HepG2 (cell line): Measurements from ENCODE around the gene LRRC19. TPM values are rescaled to one million over a fixed set of nuclear protein-coding genes. Genes with fewer than 3 reads are reported as not detected.

Experiments
- FOXK2 ChIP-seq: fragments of 450-650 bp; IDR thresholded peaks from 2 replicates; pipeline ENCODE4 v1.6.1; 2016
- GTF2F1 ChIP-seq: fragments of 150-350 bp; IDR thresholded peaks from 2 replicates; pipeline ENCODE4 v1.6.1; 2014; ENCODE audit warnings: low read length
- RCOR2 ChIP-seq: IDR thresholded peaks from 2 replicates; pipeline ENCODE4 v1.6.1; 2016; ENCODE audit warnings: missing biosample characterization, missing genetic modification reagents
- SIX4 ChIP-seq: sonication (generic); formaldehyde crosslinking; IDR thresholded peaks from 2 replicates; pipeline ENCODE4 v1.4.0; 2020; ENCODE audit warnings: missing genetic modification reagents
- SRSF1 ChIP-seq: fragments of 200-400 bp; formaldehyde crosslinking; optimal IDR thresholded peaks from 2 replicates; pipeline ENCODE3; 2017; ENCODE audit warnings: mild to moderate bottlenecking, low read depth, low read length, moderate library complexity
- ZKSCAN1 ChIP-seq: fragments of 150-350 bp; IDR thresholded peaks from 2 replicates; pipeline ENCODE4 v1.6.1; 2014; ENCODE audit warnings: low read length
- ZNF33A ChIP-seq: sonication (generic); formaldehyde crosslinking; IDR thresholded peaks from 2 replicates; pipeline ENCODE4 v1.5.1; 2020; ENCODE audit warnings: missing genetic modification reagents, mild to moderate bottlenecking, moderate library complexity, borderline replicate concordance
- ZNF367 ChIP-seq: sonication (generic); formaldehyde crosslinking; IDR thresholded peaks from 2 replicates; pipeline ENCODE4 v1.4.0; 2020; ENCODE audit warnings: missing genetic modification reagents, borderline replicate concordance
- ZNF484 ChIP-seq: sonication (generic); formaldehyde crosslinking; IDR thresholded peaks from 2 replicates; pipeline ENCODE4 v1.5.1; 2020; ENCODE audit warnings: mild to moderate bottlenecking, low read depth, missing genetic modification reagents, borderline replicate concordance
- ZNF530 ChIP-seq: sonication (generic); formaldehyde crosslinking; IDR thresholded peaks from 2 replicates; pipeline ENCODE4 v1.5.0; 2020; ENCODE audit warnings: low read depth, mild to moderate bottlenecking, missing genetic modification reagents
- ZNF709 ChIP-seq: sonication (generic); formaldehyde crosslinking; IDR thresholded peaks from 2 replicates; pipeline ENCODE4 v1.5.0; 2020; ENCODE audit warnings: mild to moderate bottlenecking, missing genetic modification reagents
- ZNF75D ChIP-seq: sonication (generic); formaldehyde crosslinking; IDR thresholded peaks from 2 replicates; pipeline ENCODE4 v1.8.1; 2023; ENCODE audit warnings: missing genetic modification reagents, mild to moderate bottlenecking, borderline replicate concordance
- ZNF891 ChIP-seq: sonication (generic); formaldehyde crosslinking; IDR thresholded peaks from 2 replicates; pipeline ENCODE4 v1.5.0; 2020; ENCODE audit warnings: mild to moderate bottlenecking, missing genetic modification reagents
- polyA plus RNA-seq, 8 experiments: library from polyadenylated mRNA; depleted of rRNA in 3 of 8; stranded (reverse) in 7 of 8; unstranded in 1 of 8; fragments of >200 nt; fragmentation: Illumina TruSeq in 4 of 8; extraction: Trizol in 4 of 8; gene quantifications; 2 replicates each; pipeline versions ENCODE4 v1.2.1 to v1.2.3, GENCODE V29; 2011 to 2016; ENCODE audit warnings: low read depth in 4 of 8, missing spikeins in 1 of 8, mixed read lengths in 1 of 8; ENCODE audit not compliant: insufficient read depth in 1 of 8
- total RNA-seq, 5 experiments: library from RNA; depleted of rRNA; stranded (reverse); fragments of >200 nt; fragmentation: Illumina TruSeq; extraction: Trizol; gene quantifications; 2 replicates each; pipeline ENCODE4 v1.2.3, GENCODE V29; 2016; ENCODE audit warnings: low read depth in 1 of 5
- TF ChIP-seq, protein P1 (sequence below): sonication (generic); formaldehyde crosslinking; conservative IDR thresholded peaks from 2 replicates; pipeline ENCODE4 v1.4.0; 2020; ENCODE audit warnings: missing genetic modification reagents
- TF ChIP-seq, protein P2 (sequence below): sonication (generic); formaldehyde crosslinking; IDR thresholded peaks from 2 replicates; pipeline ENCODE4 v1.5.1; 2020; ENCODE audit warnings: mild to moderate bottlenecking, missing genetic modification reagents
- TF ChIP-seq, protein P3 (sequence below): IDR thresholded peaks from 2 replicates; pipeline ENCODE4 v1.6.1; 2012; ENCODE audit warnings: low read length, improper control_type of control experiment
- TF ChIP-seq, protein P4 (sequence below): sonication (generic); formaldehyde crosslinking; conservative IDR thresholded peaks from 2 replicates; pipeline ENCODE4 v1.4.0; 2020; ENCODE audit warnings: missing genetic modification reagents
- TF ChIP-seq, protein P5 (sequence below): sonication (generic); formaldehyde crosslinking; conservative IDR thresholded peaks from 2 replicates; pipeline ENCODE4 v1.8.0; 2022; ENCODE audit warnings: low read depth, missing genetic modification reagents

LRRC19 gene
- total and polyA plus RNA-seq, 2 of the 13 experiments (the other 11 are each of a cell fraction or from before 2014, with no cell fraction given), result not detected

DNA sequence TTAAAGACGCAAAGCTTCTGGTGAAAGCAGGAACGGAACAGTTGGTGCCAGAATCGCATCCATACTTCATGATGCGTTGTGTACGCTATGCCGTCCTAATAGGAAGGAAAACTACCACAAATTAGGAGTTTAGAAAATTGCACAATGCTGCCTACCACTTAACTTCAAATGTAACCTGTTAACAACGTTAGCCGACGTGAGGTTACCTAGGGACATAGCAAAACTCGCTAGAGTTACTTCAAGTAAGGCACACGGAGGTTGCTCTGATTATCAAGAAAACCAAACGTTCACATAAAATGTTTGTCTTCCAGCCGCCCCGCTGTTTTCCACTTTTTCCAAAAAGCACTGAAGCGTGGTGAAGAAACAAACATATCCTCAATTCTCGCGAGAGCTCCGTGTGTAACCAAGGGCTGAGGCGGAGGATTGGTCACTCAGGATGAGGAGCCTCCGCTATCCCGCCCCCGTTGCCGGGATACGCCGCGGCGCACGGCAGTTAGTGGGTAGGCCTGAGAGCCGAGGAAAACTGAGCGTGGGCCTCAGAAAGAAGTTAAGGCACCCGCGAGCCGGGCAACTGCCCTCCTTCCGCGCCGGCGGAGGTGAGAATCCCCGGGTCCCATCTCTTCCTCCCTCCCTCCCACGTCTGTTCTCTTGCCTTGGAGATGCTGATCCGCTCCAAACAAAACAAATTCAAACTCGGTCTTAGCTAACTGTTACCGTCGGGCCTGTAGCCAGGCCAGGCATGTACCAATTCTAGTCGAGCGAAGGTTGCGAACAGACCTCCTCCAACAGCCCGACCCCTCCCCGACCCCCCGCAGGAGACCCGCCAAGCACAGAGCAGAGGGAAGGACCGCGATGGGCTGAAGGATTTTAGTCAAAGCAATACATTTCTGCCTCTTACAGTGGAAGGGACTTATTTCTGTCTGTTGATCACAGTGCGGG, 49.3 kb downstream of the LRRC19 start, which contains the start of gene IFT74 (continued):
- TF ChIP-seq, protein P1, sequence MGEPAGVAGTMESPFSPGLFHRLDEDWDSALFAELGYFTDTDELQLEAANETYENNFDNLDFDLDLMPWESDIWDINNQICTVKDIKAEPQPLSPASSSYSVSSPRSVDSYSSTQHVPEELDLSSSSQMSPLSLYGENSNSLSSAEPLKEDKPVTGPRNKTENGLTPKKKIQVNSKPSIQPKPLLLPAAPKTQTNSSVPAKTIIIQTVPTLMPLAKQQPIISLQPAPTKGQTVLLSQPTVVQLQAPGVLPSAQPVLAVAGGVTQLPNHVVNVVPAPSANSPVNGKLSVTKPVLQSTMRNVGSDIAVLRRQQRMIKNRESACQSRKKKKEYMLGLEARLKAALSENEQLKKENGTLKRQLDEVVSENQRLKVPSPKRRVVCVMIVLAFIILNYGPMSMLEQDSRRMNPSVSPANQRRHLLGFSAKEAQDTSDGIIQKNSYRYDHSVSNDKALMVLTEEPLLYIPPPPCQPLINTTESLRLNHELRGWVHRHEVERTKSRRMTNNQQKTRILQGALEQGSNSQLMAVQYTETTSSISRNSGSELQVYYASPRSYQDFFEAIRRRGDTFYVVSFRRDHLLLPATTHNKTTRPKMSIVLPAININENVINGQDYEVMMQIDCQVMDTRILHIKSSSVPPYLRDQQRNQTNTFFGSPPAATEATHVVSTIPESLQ (CRISPR knock-in tag), result no peak
- TF ChIP-seq RCOR2 (CRISPR knock-in tag) (no peak), ZNF530 (CRISPR knock-in tag) (no peak), GTF2F1 (no peak), SRSF1 (peak; percentile 51), ZNF891 (CRISPR knock-in tag) (no peak), ZNF367 (CRISPR knock-in tag) (no peak), ZNF75D (CRISPR knock-in tag) (no peak), ZNF33A (CRISPR knock-in tag) (no peak), ZNF709 (CRISPR knock-in tag) (0 out of 2 replicates have a peak, but pooled peaks have one; percentile 63), SIX4 (CRISPR knock-in tag) (no peak), ZKSCAN1 (no peak), FOXK2 (no peak), ZNF484 (CRISPR knock-in tag) (no peak)
- TF ChIP-seq, protein P2, sequence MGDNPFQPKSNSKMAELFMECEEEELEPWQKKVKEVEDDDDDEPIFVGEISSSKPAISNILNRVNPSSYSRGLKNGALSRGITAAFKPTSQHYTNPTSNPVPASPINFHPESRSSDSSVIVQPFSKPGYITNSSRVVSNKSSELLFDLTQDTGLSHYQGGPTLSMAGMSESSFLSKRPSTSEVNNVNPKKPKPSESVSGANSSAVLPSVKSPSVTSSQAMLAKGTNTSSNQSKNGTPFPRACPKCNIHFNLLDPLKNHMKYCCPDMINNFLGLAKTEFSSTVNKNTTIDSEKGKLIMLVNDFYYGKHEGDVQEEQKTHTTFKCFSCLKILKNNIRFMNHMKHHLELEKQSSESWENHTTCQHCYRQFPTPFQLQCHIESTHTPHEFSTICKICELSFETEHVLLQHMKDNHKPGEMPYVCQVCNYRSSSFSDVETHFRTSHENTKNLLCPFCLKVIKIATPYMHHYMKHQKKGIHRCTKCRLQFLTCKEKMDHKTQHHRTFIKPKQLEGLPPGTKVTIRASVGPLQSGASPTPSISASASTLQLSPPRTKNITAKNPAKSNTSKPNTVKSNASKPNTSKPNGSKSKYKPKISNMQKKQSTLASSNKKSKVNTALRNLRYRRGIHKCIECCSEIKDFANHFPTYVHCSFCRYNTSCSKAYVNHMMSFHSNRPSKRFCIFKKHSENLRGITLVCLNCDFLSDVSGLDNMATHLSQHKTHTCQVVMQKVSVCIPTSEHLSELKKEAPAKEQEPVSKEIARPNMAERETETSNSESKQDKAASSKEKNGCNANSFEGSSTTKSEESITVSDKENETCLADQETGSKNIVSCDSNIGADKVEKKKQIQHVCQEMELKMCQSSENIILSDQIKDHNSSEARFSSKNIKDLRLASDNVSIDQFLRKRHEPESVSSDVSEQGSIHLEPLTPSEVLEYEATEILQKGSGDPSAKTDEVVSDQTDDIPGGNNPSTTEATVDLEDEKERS (CRISPR knock-in tag), result peak; percentile 43; the same call in 1 of the 2 replicates
- TF ChIP-seq, protein P3, sequence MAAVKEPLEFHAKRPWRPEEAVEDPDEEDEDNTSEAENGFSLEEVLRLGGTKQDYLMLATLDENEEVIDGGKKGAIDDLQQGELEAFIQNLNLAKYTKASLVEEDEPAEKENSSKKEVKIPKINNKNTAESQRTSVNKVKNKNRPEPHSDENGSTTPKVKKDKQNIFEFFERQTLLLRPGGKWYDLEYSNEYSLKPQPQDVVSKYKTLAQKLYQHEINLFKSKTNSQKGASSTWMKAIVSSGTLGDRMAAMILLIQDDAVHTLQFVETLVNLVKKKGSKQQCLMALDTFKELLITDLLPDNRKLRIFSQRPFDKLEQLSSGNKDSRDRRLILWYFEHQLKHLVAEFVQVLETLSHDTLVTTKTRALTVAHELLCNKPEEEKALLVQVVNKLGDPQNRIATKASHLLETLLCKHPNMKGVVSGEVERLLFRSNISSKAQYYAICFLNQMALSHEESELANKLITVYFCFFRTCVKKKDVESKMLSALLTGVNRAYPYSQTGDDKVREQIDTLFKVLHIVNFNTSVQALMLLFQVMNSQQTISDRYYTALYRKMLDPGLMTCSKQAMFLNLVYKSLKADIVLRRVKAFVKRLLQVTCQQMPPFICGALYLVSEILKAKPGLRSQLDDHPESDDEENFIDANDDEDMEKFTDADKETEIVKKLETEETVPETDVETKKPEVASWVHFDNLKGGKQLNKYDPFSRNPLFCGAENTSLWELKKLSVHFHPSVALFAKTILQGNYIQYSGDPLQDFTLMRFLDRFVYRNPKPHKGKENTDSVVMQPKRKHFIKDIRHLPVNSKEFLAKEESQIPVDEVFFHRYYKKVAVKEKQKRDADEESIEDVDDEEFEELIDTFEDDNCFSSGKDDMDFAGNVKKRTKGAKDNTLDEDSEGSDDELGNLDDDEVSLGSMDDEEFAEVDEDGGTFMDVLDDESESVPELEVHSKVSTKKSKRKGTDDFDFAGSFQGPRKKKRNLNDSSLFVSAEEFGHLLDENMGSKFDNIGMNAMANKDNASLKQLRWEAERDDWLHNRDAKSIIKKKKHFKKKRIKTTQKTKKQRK, result no peak
- TF ChIP-seq, protein P4, sequence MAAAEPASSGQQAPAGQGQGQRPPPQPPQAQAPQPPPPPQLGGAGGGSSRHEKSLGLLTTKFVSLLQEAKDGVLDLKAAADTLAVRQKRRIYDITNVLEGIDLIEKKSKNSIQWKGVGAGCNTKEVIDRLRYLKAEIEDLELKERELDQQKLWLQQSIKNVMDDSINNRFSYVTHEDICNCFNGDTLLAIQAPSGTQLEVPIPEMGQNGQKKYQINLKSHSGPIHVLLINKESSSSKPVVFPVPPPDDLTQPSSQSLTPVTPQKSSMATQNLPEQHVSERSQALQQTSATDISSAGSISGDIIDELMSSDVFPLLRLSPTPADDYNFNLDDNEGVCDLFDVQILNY (CRISPR knock-in tag), result 0 out of 2 replicates have a peak, but pooled peaks have one; percentile 31
- TF ChIP-seq, protein P5, sequence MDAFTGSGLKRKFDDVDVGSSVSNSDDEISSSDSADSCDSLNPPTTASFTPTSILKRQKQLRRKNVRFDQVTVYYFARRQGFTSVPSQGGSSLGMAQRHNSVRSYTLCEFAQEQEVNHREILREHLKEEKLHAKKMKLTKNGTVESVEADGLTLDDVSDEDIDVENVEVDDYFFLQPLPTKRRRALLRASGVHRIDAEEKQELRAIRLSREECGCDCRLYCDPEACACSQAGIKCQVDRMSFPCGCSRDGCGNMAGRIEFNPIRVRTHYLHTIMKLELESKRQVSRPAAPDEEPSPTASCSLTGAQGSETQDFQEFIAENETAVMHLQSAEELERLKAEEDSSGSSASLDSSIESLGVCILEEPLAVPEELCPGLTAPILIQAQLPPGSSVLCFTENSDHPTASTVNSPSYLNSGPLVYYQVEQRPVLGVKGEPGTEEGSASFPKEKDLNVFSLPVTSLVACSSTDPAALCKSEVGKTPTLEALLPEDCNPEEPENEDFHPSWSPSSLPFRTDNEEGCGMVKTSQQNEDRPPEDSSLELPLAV (CRISPR knock-in tag), result no peak
